Kidney capillary endothelial cell (primary cell): ENCODE results near the gene SLC35B1.
"Not testable (repeated sequence)": the region's sequence is repeated elsewhere in the genome, so short reads cannot be mapped to it uniquely, and the experiment has no call there.

ENCODE experiments used
- DNase-seq: peaks from one replicate; pipeline ENCODE4 v3.0.0-alpha.2; 2018; ENCODE audit warnings: low spot score

Gene SLC35B1

GRCh38 chr17:49734515-49735490, 27.0 kb upstream of the SLC35B1 start:
- no peak for DNase-seq

- DNase-seq, result no peak
These were observed 23.7 kb upstream of the SLC35B1 start for GRCh38 chr17:49731435-49731831.

GRCh38 chr17:49730785-49731434, 23.1 kb upstream of the SLC35B1 start:
- no peak for DNase-seq

GRCh38 chr17:49730078-49730784, 22.5 kb upstream of the SLC35B1 start:
- DNase-seq, result no peak

- no peak for DNase-seq
These were observed 21.3 kb upstream of the SLC35B1 start for GRCh38 chr17:49729069-49729468.

GRCh38 chr17:49728425-49728824, 20.7 kb upstream of the SLC35B1 start:
- no peak for DNase-seq

- no peak for DNase-seq
These were observed 19.6 kb upstream of the SLC35B1 start for GRCh38 chr17:49727380-49727779.

GRCh38 chr17:49725452-49726130, 17.8 kb upstream of the SLC35B1 start:
- no peak for DNase-seq

- not testable (repeated sequence) for DNase-seq
These were observed 16.8 kb upstream of the SLC35B1 start for GRCh38 chr17:49724552-49724951.

- DNase-seq, result no peak
These were observed 15.7 kb upstream of the SLC35B1 start for GRCh38 chr17:49723423-49723822.

- no peak for DNase-seq
These were observed 14.3 kb upstream of the SLC35B1 start for GRCh38 chr17:49722066-49722465.

- DNase-seq, result no peak
These were observed 9.7 kb upstream of the SLC35B1 start for GRCh38 chr17:49717371-49717861.

GRCh38 chr17:49716668-49717364, 9.1 kb upstream of the SLC35B1 start:
- DNase-seq, result no peak

- DNase-seq, result no peak
These were observed 8.0 kb upstream of the SLC35B1 start for GRCh38 chr17:49715717-49716279.

GRCh38 chr17:49715216-49715615, 7.5 kb upstream of the SLC35B1 start:
- DNase-seq, result no peak

- no peak for DNase-seq
These were observed 885 bp upstream of the SLC35B1 start for GRCh38 chr17:49708515-49709183.

GRCh38 chr17:49707246-49707607, 537 bp downstream of the SLC35B1 start:
- DNase-seq, result no peak

GRCh38 chr17:49705254-49705653, 2.5 kb downstream of the SLC35B1 start:
- no peak for DNase-seq

GRCh38 chr17:49703557-49704277, 4.0 kb downstream of the SLC35B1 start:
- DNase-seq, result no peak

- no peak for DNase-seq
These were observed 6.8 kb downstream of the SLC35B1 start for GRCh38 chr17:49700960-49701359.
